CD14-positive monocyte (primary cell): ENCODE measurements around the gene KCNT1. TPM values are rescaled to one million over a fixed set of nuclear protein-coding genes. Genes with fewer than 3 reads are reported as not detected.

Experiments
- DNase-seq, 3 donors: peaks; one replicate each; pipeline ENCODE4 v3.0.0-alpha.2; 2011 to 2022
- H2AFZ ChIP-seq: 2 replicates; pipeline ENCODE4 v1.6.0; 2012; ENCODE audit warnings: mild to moderate bottlenecking, low read depth, low read length, inconsistent platforms; ENCODE audit not compliant: insufficient read depth, poor library complexity, severe bottlenecking
- H3K27ac ChIP-seq, 2 donors: 1 replicate in 1 of 2; 2 replicates in 1 of 2; pipeline ENCODE4 v1.5.1; 2012 to 2013; ENCODE audit warnings: low read length in 2 of 2, control low read depth in 1 of 2, inconsistent platforms in 1 of 2, low read depth in 1 of 2, mild to moderate bottlenecking in 1 of 2
- H3K27me3 ChIP-seq, 2 donors: one replicate each; pipeline versions ENCODE4 v1.6.0 to v1.6.1; 2011 to 2013; ENCODE audit warnings: low read length in 2 of 2; ENCODE audit not compliant: control insufficient read depth in 2 of 2, insufficient read depth in 2 of 2
- H3K36me3 ChIP-seq, 2 donors: replicated peaks in 1 of 2; 1 replicate in 1 of 2; 2 replicates in 1 of 2; pipeline versions ENCODE4 v1.5.1 to v1.6.1; 2012 to 2013; ENCODE audit warnings: low read length in 2 of 2, control low read depth in 1 of 2, inconsistent platforms in 1 of 2, mild to moderate bottlenecking in 1 of 2; ENCODE audit not compliant: insufficient read depth in 2 of 2, control insufficient read depth in 1 of 2
- H3K4me1 ChIP-seq, 2 donors: 1 replicate in 1 of 2; 2 replicates in 1 of 2; pipeline versions ENCODE4 v1.5.1 to v1.6.1; 2012 to 2013; ENCODE audit warnings: low read length in 2 of 2, control low read depth in 1 of 2, inconsistent platforms in 1 of 2, mild to moderate bottlenecking in 1 of 2, moderate library complexity in 1 of 2; ENCODE audit not compliant: insufficient read depth in 2 of 2, control insufficient read depth in 1 of 2
- H3K4me2 ChIP-seq: replicated peaks from 2 replicates; pipeline ENCODE3; 2012; ENCODE audit warnings: low read length, moderate library complexity, mild to moderate bottlenecking; ENCODE audit not compliant: poor library complexity, severe bottlenecking; ENCODE audit errors: extremely low read depth
- H3K4me3 ChIP-seq, 3 experiments: fragments of 200-600 bp in 1 of 3; sonication (generic) in 1 of 3; replicated peaks in 1 of 3; 1 replicate in 2 of 3; 2 replicates in 1 of 3; pipeline ENCODE4 v1.5.1; 2011 to 2013; ENCODE audit warnings: low read length in 3 of 3, mild to moderate bottlenecking in 3 of 3, control low read depth in 2 of 3, low read depth in 2 of 3, inconsistent platforms in 1 of 3, moderate library complexity in 1 of 3
- H3K79me2 ChIP-seq: 2 replicates; pipeline ENCODE4 v1.6.0; 2012; ENCODE audit warnings: mild to moderate bottlenecking, control low read depth, inconsistent platforms, low read length, moderate library complexity; ENCODE audit not compliant: insufficient read depth
- H3K9ac ChIP-seq: 2 replicates; pipeline ENCODE4 v1.6.0; 2017; ENCODE audit warnings: low read length, mild to moderate bottlenecking; ENCODE audit not compliant: insufficient read depth, poor library complexity, severe bottlenecking
- H3K9me3 ChIP-seq, 2 donors: replicated peaks in 1 of 2; 1 replicate in 1 of 2; 2 replicates in 1 of 2; pipeline versions ENCODE4 v1.5.1 to v1.6.1; 2012 to 2013; ENCODE audit warnings: low read length in 2 of 2, control low read depth in 1 of 2; ENCODE audit not compliant: control insufficient read depth in 1 of 2, insufficient read depth in 1 of 2
- H4K20me1 ChIP-seq: 2 replicates; pipeline ENCODE4 v1.6.0; 2012; ENCODE audit warnings: mild to moderate bottlenecking, low read length, control low read depth, moderate library complexity; ENCODE audit not compliant: insufficient read depth
- H3K27ac Mint-ChIP-seq, 7 donors: one replicate each; pipeline ENCODE4 v1.8.0; 2020; ENCODE audit warnings: mild to moderate bottlenecking in 7 of 7, mixed read lengths in 7 of 7, moderate library complexity in 6 of 7, inconsistent platforms in 2 of 7
- H3K27me3 Mint-ChIP-seq, 3 donors: one replicate each; pipeline ENCODE4 v1.8.0; 2021 to 2022; ENCODE audit warnings: low read depth in 3 of 3, mild to moderate bottlenecking in 3 of 3, mixed read lengths in 3 of 3, moderate library complexity in 3 of 3, inconsistent platforms in 1 of 3
- H3K36me3 Mint-ChIP-seq, 2 donors: one replicate each; pipeline ENCODE4 v1.8.0; 2020; ENCODE audit warnings: mixed read lengths in 2 of 2, inconsistent platforms in 1 of 2, mild to moderate bottlenecking in 1 of 2
- H3K4me1 Mint-ChIP-seq: one replicate; pipeline ENCODE4 v1.8.0; 2020; ENCODE audit warnings: mild to moderate bottlenecking, mixed read lengths
- H3K4me3 Mint-ChIP-seq, 2 donors: one replicate each; pipeline ENCODE4 v1.8.0; 2020; ENCODE audit warnings: mild to moderate bottlenecking in 2 of 2, mixed read lengths in 2 of 2, moderate library complexity in 1 of 2
- H3K9me3 Mint-ChIP-seq, 7 donors: one replicate each; pipeline ENCODE4 v1.8.0; 2020 to 2022; ENCODE audit warnings: mixed read lengths in 7 of 7, mild to moderate bottlenecking in 6 of 7, moderate library complexity in 6 of 7, inconsistent platforms in 2 of 7
- WGBS: methylation state at CpG from one replicate; pipeline ENCODE4 v1.1.5; 2013; ENCODE audit warnings: missing lambda C conversion rate; ENCODE audit not compliant: insufficient coverage; 5-methylcytosine and 5-hydroxymethylcytosine counted together
- intact Hi-C, 2 donors: fragments of 100-400 bp; cut with micrococcal nuclease; formaldehyde crosslinking; loops; one replicate each; pipeline versions ENCODE4 v1.15.0 to v1.15.1; 2023
- polyA plus RNA-seq, 3 donors: library from polyadenylated mRNA; depleted of rRNA in 1 of 3; unstranded in 2 of 3; stranded (reverse) in 1 of 3; fragments of 300-500 nt in 2 of 3; fragments of >200 nt in 1 of 3; fragmentation: Illumina TruSeq in 2 of 3; gene quantifications; 1 replicate in 2 of 3; 2 replicates in 1 of 3; pipeline ENCODE4 v1.2.3, GENCODE V29; 2012 to 2021
- TF ChIP-seq, protein P1 (sequence below): fragments of 200-600 bp; IDR thresholded peaks from one replicate; pipeline ENCODE4 v1.8.0; 2022; ENCODE audit warnings: antibody characterized with exemption, mild to moderate bottlenecking

KCNT1 gene
- polyA plus RNA-seq, 3 donors: not detected

DNA sequence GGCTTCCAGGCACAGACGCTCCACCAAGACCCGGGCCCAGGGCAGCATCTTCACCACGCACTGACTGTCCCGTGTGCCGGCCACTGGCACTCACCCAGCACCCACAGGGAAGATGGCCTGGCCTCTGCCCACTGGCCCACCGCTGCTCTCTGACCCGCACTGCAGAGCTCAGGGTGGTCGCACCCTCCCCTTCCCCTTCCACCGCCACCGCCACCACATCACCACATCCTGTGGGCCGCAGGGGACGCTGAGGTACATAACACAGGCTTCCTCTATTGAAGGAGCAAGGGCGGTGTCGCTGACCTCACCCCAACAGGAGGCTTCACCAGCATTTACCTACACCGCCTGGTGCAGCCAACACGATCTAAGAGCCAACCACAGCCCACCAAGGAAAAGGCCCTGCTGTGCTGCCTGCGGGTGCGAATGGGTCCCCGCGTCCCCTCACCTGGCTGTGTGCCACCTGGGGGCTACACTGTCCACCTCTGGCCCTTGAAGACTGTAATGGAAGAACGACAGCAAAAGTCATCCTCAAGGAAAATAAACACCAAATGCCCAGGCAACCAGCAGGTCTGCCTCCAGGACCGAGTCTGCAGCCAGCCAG is 103.5 kb downstream of the KCNT1 start:
- TF ChIP-seq, protein P1, sequence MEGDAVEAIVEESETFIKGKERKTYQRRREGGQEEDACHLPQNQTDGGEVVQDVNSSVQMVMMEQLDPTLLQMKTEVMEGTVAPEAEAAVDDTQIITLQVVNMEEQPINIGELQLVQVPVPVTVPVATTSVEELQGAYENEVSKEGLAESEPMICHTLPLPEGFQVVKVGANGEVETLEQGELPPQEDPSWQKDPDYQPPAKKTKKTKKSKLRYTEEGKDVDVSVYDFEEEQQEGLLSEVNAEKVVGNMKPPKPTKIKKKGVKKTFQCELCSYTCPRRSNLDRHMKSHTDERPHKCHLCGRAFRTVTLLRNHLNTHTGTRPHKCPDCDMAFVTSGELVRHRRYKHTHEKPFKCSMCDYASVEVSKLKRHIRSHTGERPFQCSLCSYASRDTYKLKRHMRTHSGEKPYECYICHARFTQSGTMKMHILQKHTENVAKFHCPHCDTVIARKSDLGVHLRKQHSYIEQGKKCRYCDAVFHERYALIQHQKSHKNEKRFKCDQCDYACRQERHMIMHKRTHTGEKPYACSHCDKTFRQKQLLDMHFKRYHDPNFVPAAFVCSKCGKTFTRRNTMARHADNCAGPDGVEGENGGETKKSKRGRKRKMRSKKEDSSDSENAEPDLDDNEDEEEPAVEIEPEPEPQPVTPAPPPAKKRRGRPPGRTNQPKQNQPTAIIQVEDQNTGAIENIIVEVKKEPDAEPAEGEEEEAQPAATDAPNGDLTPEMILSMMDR: no peak
- Histone ChIP-seq H4K20me1 (no peaks in the 10 kb centered on the region), H3K9ac (no peak overlapping the region), H3K9me3 (no peaks in the 10 kb centered on the region), H3K27me3 (no peaks in the 10 kb centered on the region), H3K79me2 (no peaks in the 10 kb centered on the region), H3K36me3 (peaks cover 9 to 18% of the 10 kb centered on the region in 2 donors), H3K27ac (no peak overlapping the region), H3K4me3 (no peak overlapping the region), H2AFZ (no peak overlapping the region), H3K4me2 (no peak overlapping the region), H3K4me1 (no peaks in the 10 kb centered on the region)
- Mint-ChIP-seq H3K27me3 (peaks cover 0 to 8% (median 0%) of the 10 kb centered on the region in 3 donors), H3K4me3 (no peak overlapping the region), H3K4me1 (no peaks in the 10 kb centered on the region), H3K9me3 (peaks cover 0 to 8% (median 0%) of the 10 kb centered on the region in 7 donors), H3K36me3 (peaks cover 11 to 12% of the 10 kb centered on the region in 2 donors), H3K27ac (no peak overlapping the region)
- 57% methylated on average over 18 of the region's 22 CpGs for WGBS
- DNase-seq: no peak
- intact Hi-C loops: no loop called here

DNA sequence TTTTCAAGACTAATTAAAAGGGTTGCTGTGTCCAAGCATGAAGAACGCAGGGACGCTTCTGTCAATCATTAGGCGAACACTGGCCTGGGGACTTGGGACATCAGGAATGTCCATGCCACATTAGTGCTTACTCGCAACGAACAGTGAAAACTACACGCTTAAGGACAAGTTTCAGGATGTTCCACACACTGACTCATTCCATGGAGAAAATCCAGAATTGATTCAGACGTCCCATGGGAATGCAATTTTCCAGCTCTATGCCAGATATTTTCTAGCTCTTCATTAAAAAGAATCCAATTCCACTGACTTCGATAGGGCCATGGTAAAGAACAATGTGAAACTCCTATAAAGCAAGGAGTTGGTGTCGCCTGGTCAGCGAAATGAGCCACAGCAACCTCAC is 107.2 kb downstream of the KCNT1 start:
- no peak for DNase-seq
- TF ChIP-seq, protein P1: no peak
- Histone ChIP-seq H3K4me3 (no peak overlapping the region), H3K4me2 (no peak overlapping the region), H2AFZ (no peak overlapping the region), H3K4me1 (no peaks in the 10 kb centered on the region), H4K20me1 (no peaks in the 10 kb centered on the region), H3K27ac (no peak overlapping the region), H3K79me2 (no peaks in the 10 kb centered on the region), H3K9ac (no peak overlapping the region), H3K27me3 (no peaks in the 10 kb centered on the region), H3K9me3 (no peaks in the 10 kb centered on the region), H3K36me3 (peaks cover 40 to 54% of the 10 kb centered on the region in 2 donors)
- Mint-ChIP-seq H3K9me3 (peaks cover 0 to 3% (median 0%) of the 10 kb centered on the region in 7 donors), H3K36me3 (peaks cover 47 to 48% of the 10 kb centered on the region in 2 donors), H3K27me3 (peaks cover 0 to 4% (median 0%) of the 10 kb centered on the region in 3 donors), H3K4me1 (no peaks in the 10 kb centered on the region), H3K4me3 (no peak overlapping the region), H3K27ac (no peak overlapping the region)
- 96% methylated on average over 7 of the region's 10 CpGs for WGBS
- intact Hi-C loops: no loop called here
